Common myeloid progenitor, CD34-positive (primary cell): Measurements from ENCODE around the gene TMEM87B.

Experiments used
- CTCF ChIA-PET: fragments of 350-600 bp; sonication (Branson Sonifier 250); formaldehyde crosslinking; loops from one replicate; lab custom pipeline; 2021; ENCODE audit warnings: antibody characterized with exemption; lab: Charles Lee
- POLR2A ChIA-PET: fragments of 350-600 bp; sonication (Branson Sonifier 250); formaldehyde crosslinking; loops from one replicate; lab custom pipeline; 2021; ENCODE audit warnings: antibody characterized with exemption; lab: Charles Lee
- DNase-seq, 3 donors: peaks; one replicate each; pipeline versions ENCODE4 v3.0.0 to v3.0.0-alpha.2; 2013
- H3K27ac ChIP-seq, 2 experiments: 1 replicate in 1 of 2; 2 replicates in 1 of 2; pipeline ENCODE4 v1.7.0; 2013; ENCODE audit warnings: inconsistent platforms in 2 of 2, low read length in 2 of 2, mild to moderate bottlenecking in 2 of 2, low read depth in 1 of 2, moderate library complexity in 1 of 2; ENCODE audit not compliant: severe bottlenecking in 2 of 2, insufficient read depth in 1 of 2, poor library complexity in 1 of 2
- H3K27me3 ChIP-seq, 5 experiments: replicated peaks in 2 of 5; 1 replicate in 3 of 5; 2 replicates in 2 of 5; pipeline versions ENCODE4 v1.6.1 to v1.7.0; 2013; ENCODE audit warnings: low read length in 4 of 5, mild to moderate bottlenecking in 2 of 5, moderate library complexity in 2 of 5, inconsistent platforms in 1 of 5; ENCODE audit not compliant: insufficient read depth in 5 of 5, control insufficient read depth in 4 of 5
- H3K36me3 ChIP-seq, 4 experiments: 1 replicate in 2 of 4; 2 replicates in 2 of 4; pipeline versions ENCODE4 v1.6.1 to v1.7.0; 2013; ENCODE audit warnings: low read length in 3 of 4, control low read depth in 1 of 4, mild to moderate bottlenecking in 1 of 4; ENCODE audit not compliant: control insufficient read depth in 4 of 4, insufficient read depth in 4 of 4
- H3K4me1 ChIP-seq, 4 experiments: 1 replicate in 3 of 4; 2 replicates in 1 of 4; pipeline versions ENCODE4 v1.6.1 to v1.7.1; 2013; ENCODE audit warnings: low read length in 3 of 4, mild to moderate bottlenecking in 3 of 4, control low read depth in 1 of 4, inconsistent platforms in 1 of 4, moderate library complexity in 1 of 4; ENCODE audit not compliant: control insufficient read depth in 4 of 4, insufficient read depth in 4 of 4; ENCODE audit errors: control extremely low read depth in 1 of 4
- H3K4me3 ChIP-seq, 7 experiments: 1 replicate in 4 of 7; 2 replicates in 3 of 7; pipeline versions ENCODE4 v1.5.1 to v1.7.0; 2013; ENCODE audit warnings: mild to moderate bottlenecking in 7 of 7, low read length in 6 of 7, moderate library complexity in 6 of 7, inconsistent platforms in 2 of 7, low read depth in 2 of 7, control low read depth in 1 of 7; ENCODE audit not compliant: insufficient read depth in 4 of 7, control insufficient read depth in 1 of 7; ENCODE audit errors: extremely low read depth in 1 of 7
- H3K9me3 ChIP-seq, 5 experiments: 1 replicate in 4 of 5; 2 replicates in 1 of 5; pipeline versions ENCODE4 v1.6.1 to v1.7.1; 2013; ENCODE audit warnings: low read length in 4 of 5, mild to moderate bottlenecking in 2 of 5, inconsistent platforms in 1 of 5, low read depth in 1 of 5, moderate library complexity in 1 of 5; ENCODE audit not compliant: control insufficient read depth in 4 of 5, insufficient read depth in 2 of 5; ENCODE audit errors: control extremely low read depth in 1 of 5
- WGBS: methylation state at CpG from one replicate; pipeline ENCODE4 v1.1.5; 2013; ENCODE audit not compliant: insufficient coverage; 5-methylcytosine and 5-hydroxymethylcytosine counted together

TMEM87B gene

DNA sequence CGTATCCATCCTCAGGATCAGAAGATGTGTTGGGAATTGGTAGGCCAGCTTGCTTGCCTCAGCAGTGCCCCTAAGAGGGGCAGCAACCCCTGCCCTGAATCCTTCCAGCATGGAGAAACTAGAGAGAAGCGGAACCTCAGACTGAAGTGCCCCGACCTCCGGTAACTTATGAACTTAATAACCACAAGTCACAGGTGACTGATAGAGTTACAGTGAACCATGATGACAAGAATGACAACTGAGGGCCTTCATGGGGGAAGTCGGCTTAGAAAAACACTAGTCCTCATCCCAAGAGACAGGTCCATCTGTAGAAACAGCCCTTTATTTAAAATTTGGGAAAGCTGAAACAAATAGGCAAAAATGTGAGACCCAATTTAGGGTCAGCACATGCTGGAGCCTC lies 42.5 kb upstream of the TMEM87B start:
- Histone ChIP-seq H3K36me3 (peaks cover 2 to 48% (median 32%) of the 10 kb centered on the region in 4 experiments), H3K27ac (no peak overlapping the region), H3K9me3 (no peaks in the 10 kb centered on the region), H3K4me3 (no peak overlapping the region), H3K4me1 (no peaks in the 10 kb centered on the region), H3K27me3 (no peaks in the 10 kb centered on the region)
- ChIA-PET CTCF (no interaction called here), POLR2A (no interaction called here)
- no peak for DNase-seq
- 96% methylated on average over 4 of the region's 5 CpGs for WGBS

DNA sequence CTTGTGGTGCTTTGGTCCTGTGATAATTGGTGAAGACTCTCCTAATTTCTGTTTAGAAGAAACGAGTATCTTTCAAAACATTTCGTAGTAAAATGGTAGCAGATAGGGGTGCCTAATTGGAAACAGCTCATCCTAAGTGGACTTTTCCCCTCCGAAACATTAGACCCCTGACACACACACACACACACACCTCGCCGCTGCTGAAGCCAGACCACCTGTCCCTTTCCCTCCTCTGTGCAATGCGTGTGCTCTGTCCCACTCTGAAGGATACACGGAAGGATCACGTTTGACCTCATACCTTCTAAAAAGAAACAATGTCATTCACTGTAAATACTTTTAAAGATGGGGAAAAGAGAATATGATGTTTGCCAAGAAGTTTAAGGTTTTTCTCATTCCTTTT lies 36.2 kb upstream of the TMEM87B start:
- WGBS, result 98% methylated on average over 6 of the region's 8 CpGs

DNA sequence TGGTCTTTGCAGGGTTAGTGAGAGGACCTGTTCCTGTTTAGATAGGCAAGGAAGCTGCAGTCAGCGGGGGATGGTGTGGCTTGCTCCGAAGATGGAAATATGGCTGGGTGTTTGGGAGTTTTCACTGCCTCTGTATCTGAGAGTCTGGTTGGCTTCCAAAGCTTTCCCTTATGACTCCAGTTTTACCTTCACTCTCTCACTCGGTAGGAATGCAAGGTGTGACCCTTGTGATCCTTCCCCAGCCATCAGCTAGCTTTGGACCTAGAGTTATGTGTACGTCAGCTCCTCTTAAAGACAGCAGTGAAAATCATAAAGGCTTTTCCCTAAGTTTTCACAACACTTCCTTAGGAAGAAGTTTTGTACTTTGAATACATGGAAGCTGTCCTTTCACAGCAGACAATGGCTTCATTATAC lies 35.5 kb upstream of the TMEM87B start:
- Histone ChIP-seq H3K4me1 (peaks cover 0 to 4% (median 2%) of the 10 kb centered on the region in 4 experiments), H3K27me3 (no peaks in the 10 kb centered on the region), H3K9me3 (no peaks in the 10 kb centered on the region), H3K36me3 (peaks cover 2 to 32% (median 17%) of the 10 kb centered on the region in 4 experiments), H3K4me3 (no peak overlapping the region), H3K27ac (no peak overlapping the region)
- CTCF ChIA-PET, result interaction anchor here (1.0 kb wide), 1 partner anchor 27 kb away, joined by 3 read pairs; no protein-coding TSS in a partner anchor
- no peak for DNase-seq
- POLR2A ChIA-PET, result no interaction called here
- WGBS, result no CpG with 5 or more reads among the region's 4 CpGs

More for the DNA sequence above, 36.2 kb upstream of the TMEM87B start:
- DNase-seq, result no peak
- POLR2A ChIA-PET, result no interaction called here
- Histone ChIP-seq H3K36me3 (peaks cover 2 to 32% (median 17%) of the 10 kb centered on the region in 4 experiments), H3K4me3 (no peak overlapping the region), H3K9me3 (no peaks in the 10 kb centered on the region), H3K27me3 (no peaks in the 10 kb centered on the region), H3K4me1 (peaks cover 0 to 3% (median under 1%) of the 10 kb centered on the region in 4 experiments), H3K27ac (no peak overlapping the region)
- CTCF ChIA-PET, result interaction anchor here (1.5 kb wide), 1 partner anchor 10 kb away, joined by 3 read pairs; no protein-coding TSS in a partner anchor

GRCh38 chr2:112020561-112020960 lies 34.5 kb upstream of the TMEM87B start:
- Histone ChIP-seq H3K36me3 (peaks cover 2 to 37% (median 24%) of the 10 kb centered on the region in 4 experiments), H3K9me3 (no peaks in the 10 kb centered on the region), H3K27ac (no peak overlapping the region), H3K4me1 (peaks cover 0 to 4% (median 2%) of the 10 kb centered on the region in 4 experiments), H3K27me3 (no peaks in the 10 kb centered on the region), H3K4me3 (no peak overlapping the region)
- POLR2A ChIA-PET, result no interaction called here
- CTCF ChIA-PET, result interaction anchor here (0.7 kb wide), 1 partner anchor 143 kb away, joined by 4 read pairs; no protein-coding TSS in a partner anchor
- 64% methylated on average over 2 of the region's 3 CpGs for WGBS
- DNase-seq, result peak in 1 of 3 donors; percentile 9

GRCh38 chr2:112021290-112021689 lies 33.8 kb upstream of the TMEM87B start:
- H3K9me3 ChIP-seq, result no peaks in the 10 kb centered on the region
- ChIA-PET CTCF (interaction anchor here (1.0 kb wide), 1 partner anchor 134 kb away, joined by 3 read pairs; no protein-coding TSS in a partner anchor), POLR2A (no interaction called here)
- WGBS, result 98% methylated on average over 10 of the region's 10 CpGs
- H3K4me1 ChIP-seq, result peaks cover 0 to 4% (median 2%) of the 10 kb centered on the region in 4 experiments
- DNase-seq, result no peak
- H3K27ac ChIP-seq, result no peak overlapping the region
- no peaks in the 10 kb centered on the region for H3K27me3 ChIP-seq
- H3K4me3 ChIP-seq, result no peak overlapping the region
- H3K36me3 ChIP-seq, result peaks cover 2 to 36% (median 24%) of the 10 kb centered on the region in 4 experiments

DNA sequence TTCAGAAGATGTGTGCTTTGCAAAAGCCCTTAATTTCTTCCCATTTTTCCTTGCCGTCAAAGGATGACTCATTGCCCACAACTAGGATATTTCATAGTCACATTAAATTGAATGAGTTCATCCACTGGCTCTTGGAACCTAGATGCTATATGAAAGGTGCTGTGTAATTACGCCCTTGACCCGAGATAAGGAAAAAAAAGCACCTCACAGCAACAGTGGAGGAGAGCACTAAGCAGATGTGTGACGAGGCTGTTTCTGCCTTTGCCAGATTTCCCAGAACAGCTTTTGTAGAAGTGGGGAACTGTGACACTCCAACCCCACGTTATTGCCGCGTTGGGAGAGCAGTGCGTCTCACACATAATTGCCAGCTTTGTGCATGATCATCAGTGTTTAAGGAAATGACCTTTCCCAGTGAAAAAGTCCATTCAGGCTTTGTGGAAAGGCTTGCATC lies 33.3 kb upstream of the TMEM87B start:
- CTCF ChIA-PET, result interaction anchor here (1.0 kb wide), 1 partner anchor 134 kb away, joined by 3 read pairs; no protein-coding TSS in a partner anchor
- Histone ChIP-seq H3K36me3 (peaks cover 2 to 33% (median 24%) of the 10 kb centered on the region in 4 experiments), H3K27me3 (no peaks in the 10 kb centered on the region), H3K9me3 (no peaks in the 10 kb centered on the region), H3K4me1 (peaks cover 0 to 4% (median 2%) of the 10 kb centered on the region in 4 experiments), H3K4me3 (no peak overlapping the region), H3K27ac (no peak overlapping the region)
- WGBS, result 95% methylated on average over 7 of the region's 8 CpGs
- POLR2A ChIA-PET, result no interaction called here
- DNase-seq, result no peak

DNA sequence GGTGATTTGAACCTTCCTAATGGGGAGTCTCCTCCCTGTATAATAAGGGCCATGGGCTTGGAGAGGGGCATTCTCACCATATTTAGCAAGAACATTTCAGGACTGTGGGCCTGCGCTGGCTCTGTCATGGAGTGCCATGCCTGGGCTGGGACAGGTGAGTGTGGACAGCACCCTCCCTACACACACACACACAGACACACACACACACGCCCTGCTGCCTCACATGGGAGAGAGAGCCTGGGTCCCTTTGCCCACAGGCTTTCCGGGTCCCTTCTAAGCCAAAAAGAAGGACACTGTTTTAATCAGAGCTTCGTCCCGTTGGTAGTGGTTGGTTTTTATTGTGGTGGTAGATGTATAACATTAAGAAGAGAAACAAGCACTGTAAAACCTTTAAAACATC lies 31.4 kb upstream of the TMEM87B start:
- CTCF ChIA-PET, result no interaction called here
- Histone ChIP-seq H3K27ac (peak overlapping the region in 1 of 2 experiments; percentile 37), H3K9me3 (no peaks in the 10 kb centered on the region), H3K4me3 (no peak overlapping the region), H3K27me3 (no peaks in the 10 kb centered on the region), H3K36me3 (peaks cover 4 to 32% (median 25%) of the 10 kb centered on the region in 4 experiments), H3K4me1 (peaks cover 0 to 4% (median 2%) of the 10 kb centered on the region in 4 experiments)
- no peak for DNase-seq
- POLR2A ChIA-PET, result no interaction called here
- WGBS, result 100% methylated on average over 2 of the region's 5 CpGs
